Neural cell (in vitro differentiated cells): ENCODE data around the gene PLA2G4E. TPM values are rescaled to one million over a fixed set of nuclear protein-coding genes. Genes with fewer than 3 reads are reported as not detected.

Source experiments
- H2AFZ ChIP-seq: fragments of 200-600, 300-800 bp; sonication (generic), shearing (Covaris generic); 2 replicates; pipeline ENCODE4 v1.6.0; 2014; ENCODE audit warnings: low read depth, mild to moderate bottlenecking, antibody characterized with exemption, low read length, moderate library complexity
- H3F3A ChIP-seq: fragments of 200-600 bp; shearing (Covaris generic); 2 replicates; pipeline ENCODE4 v1.6.1; 2016; ENCODE audit warnings: mild to moderate bottlenecking, moderate library complexity, mixed read lengths, antibody characterized with exemption, low read length; ENCODE audit not compliant: insufficient read depth, poor library complexity, severe bottlenecking
- H3K27ac ChIP-seq: fragments of 200-600, 300-800 bp; sonication (generic), shearing (Covaris generic); 2 replicates; pipeline ENCODE4 v1.5.1; 2014; ENCODE audit warnings: mild to moderate bottlenecking, low read length, moderate library complexity
- H3K27me3 ChIP-seq: fragments of 300-800, 200-600 bp; sonication (generic), shearing (Covaris generic); 2 replicates; pipeline ENCODE4 v1.6.0; 2014; ENCODE audit warnings: mild to moderate bottlenecking, low read depth, low read length, moderate library complexity; ENCODE audit not compliant: insufficient read depth
- H3K36me3 ChIP-seq: fragments of 300-800, 200-600 bp; sonication (generic), shearing (Covaris generic); 2 replicates; pipeline ENCODE4 v1.5.1; 2014; ENCODE audit warnings: mild to moderate bottlenecking, antibody characterized with exemption, low read length, moderate library complexity; ENCODE audit not compliant: insufficient read depth
- H3K4me2 ChIP-seq: fragments of 300-800, 200-600 bp; sonication (generic), shearing (Covaris generic); 2 replicates; pipeline ENCODE4 v1.6.0; 2014; ENCODE audit warnings: mild to moderate bottlenecking, low read length
- H3K4me3 ChIP-seq: fragments of 300-800, 200-600 bp; sonication (generic), shearing (Covaris generic); 2 replicates; pipeline ENCODE4 v1.5.1; 2014; ENCODE audit warnings: mild to moderate bottlenecking, low read length, moderate library complexity
- H3K79me2 ChIP-seq: fragments of 200-600 bp; shearing (Covaris generic); replicated peaks from 2 replicates; pipeline ENCODE4 v1.6.0; 2014; ENCODE audit warnings: mild to moderate bottlenecking, low read length, moderate library complexity; ENCODE audit not compliant: insufficient read depth
- H3K9ac ChIP-seq: fragments of 300-800, 200-600 bp; sonication (generic), shearing (Covaris generic); 2 replicates; pipeline ENCODE4 v1.6.1; 2016; ENCODE audit warnings: mild to moderate bottlenecking, low read length, mixed read lengths
- H3K9me2 ChIP-seq: fragments of 200-600 bp; shearing (Covaris generic); 2 replicates; pipeline ENCODE4 v1.6.1; 2016; ENCODE audit warnings: mild to moderate bottlenecking, low read length, mixed read lengths; ENCODE audit not compliant: insufficient read depth
- H3K9me3 ChIP-seq: fragments of 200-600, 300-800 bp; sonication (generic), shearing (Covaris generic); 2 replicates; pipeline ENCODE4 v1.6.1; 2016; ENCODE audit warnings: mild to moderate bottlenecking, mixed run types, low read length, moderate library complexity, mixed read lengths
- H4K20me1 ChIP-seq: fragments of 200-600 bp; shearing (Covaris generic); 2 replicates; pipeline ENCODE4 v1.6.1; 2016; ENCODE audit warnings: mild to moderate bottlenecking, mixed run types; ENCODE audit not compliant: insufficient read depth
- EP300 ChIP-seq: fragments of 450-650 bp; conservative IDR thresholded peaks from 2 replicates; pipeline ENCODE4 v1.6.1; 2014; ENCODE audit warnings: antibody characterized with exemption, mild to moderate bottlenecking, moderate library complexity; ENCODE audit not compliant: poor library complexity, severe bottlenecking
- EZH2 ChIP-seq: fragments of 200-600, 300-800 bp; shearing (Covaris generic), sonication (generic); IDR thresholded peaks from 2 replicates; pipeline ENCODE4 v1.6.1; 2014; ENCODE audit warnings: antibody characterized with exemption, low read length, borderline replicate concordance, mild to moderate bottlenecking; ENCODE audit not compliant: insufficient read depth, poor library complexity, severe bottlenecking
- MXI1 ChIP-seq: fragments of 450-650 bp; conservative IDR thresholded peaks from 2 replicates; pipeline ENCODE4 v1.6.1; 2014; ENCODE audit warnings: antibody characterized with exemption, mild to moderate bottlenecking; ENCODE audit not compliant: poor library complexity, severe bottlenecking
- POLR2AphosphoS5 ChIP-seq: IDR thresholded peaks from 2 replicates; pipeline ENCODE4 v1.6.1; 2012
- RAD21 ChIP-seq: fragments of 450-650 bp; conservative IDR thresholded peaks from 2 replicates; pipeline ENCODE4 v1.6.1; 2014; ENCODE audit warnings: antibody characterized with exemption, mild to moderate bottlenecking, moderate library complexity
- REST ChIP-seq: IDR thresholded peaks from 2 replicates; pipeline ENCODE4 v1.6.1; 2012; ENCODE audit warnings: borderline replicate concordance
- SMC3 ChIP-seq: fragments of 450-650 bp; conservative IDR thresholded peaks from 2 replicates; pipeline ENCODE4 v1.6.1; 2014; ENCODE audit warnings: antibody characterized with exemption, mild to moderate bottlenecking, moderate library complexity; ENCODE audit not compliant: poor library complexity
- TAF1 ChIP-seq: IDR thresholded peaks from 2 replicates; pipeline ENCODE4 v1.6.1; 2012; ENCODE audit warnings: low read depth
- polyA plus RNA-seq: library from polyadenylated mRNA; depleted of rRNA; stranded (reverse); fragments of >200 nt; gene quantifications from 2 replicates; pipeline ENCODE4 v1.2.3, GENCODE V29; 2014
- TF ChIP-seq, protein P1 (sequence below): fragments of 450-650 bp; IDR thresholded peaks from 2 replicates; pipeline ENCODE4 v1.5.1; 2014; ENCODE audit warnings: antibody characterized with exemption, mild to moderate bottlenecking, moderate library complexity; ENCODE audit not compliant: poor library complexity, severe bottlenecking

Gene PLA2G4E
- polyA plus RNA-seq, 1 donor from 2014 or later, result not detected

DNA sequence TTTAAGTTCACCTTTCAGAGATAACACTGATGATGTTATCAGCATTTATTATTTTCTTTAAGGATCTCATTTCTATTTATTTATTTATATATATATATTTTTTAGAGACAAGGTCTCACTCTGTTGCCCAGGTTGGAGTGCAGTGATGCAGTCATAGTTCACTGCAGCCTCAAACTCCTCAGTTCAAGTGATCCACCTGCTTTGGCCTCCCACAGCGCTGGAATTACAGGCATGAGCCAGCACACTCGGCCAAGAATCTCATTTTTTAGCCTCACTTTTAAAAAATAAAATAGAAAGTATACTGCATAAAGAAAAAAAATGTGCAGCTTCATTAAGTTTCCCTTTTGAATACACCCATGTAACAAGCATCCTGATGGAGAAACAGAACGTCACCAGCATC lies 37.9 kb upstream of the PLA2G4E start:
- no peaks in the 10 kb centered on the region for H3K36me3 ChIP-seq
- H2AFZ ChIP-seq, result no peak overlapping the region
- no peak overlapping the region for H3K4me3 ChIP-seq
- H3K79me2 ChIP-seq, result no peaks in the 10 kb centered on the region
- H3K9ac ChIP-seq, result no peak overlapping the region
- no peaks in the 10 kb centered on the region for H3F3A ChIP-seq
- H3K9me2 ChIP-seq, result no peaks in the 10 kb centered on the region
- peaks cover 4% of the 10 kb centered on the region for H3K27me3 ChIP-seq
- H3K9me3 ChIP-seq, result no peaks in the 10 kb centered on the region
- TF ChIP-seq SMC3, result no peak
- TF ChIP-seq EP300, result no peak
- TF ChIP-seq EZH2, result no peak
- TF ChIP-seq TAF1, result no peak
- TF ChIP-seq POLR2AphosphoS5, result no peak
- TF ChIP-seq MXI1, result no peak
- no peak for TF ChIP-seq REST
- TF ChIP-seq, protein P1, sequence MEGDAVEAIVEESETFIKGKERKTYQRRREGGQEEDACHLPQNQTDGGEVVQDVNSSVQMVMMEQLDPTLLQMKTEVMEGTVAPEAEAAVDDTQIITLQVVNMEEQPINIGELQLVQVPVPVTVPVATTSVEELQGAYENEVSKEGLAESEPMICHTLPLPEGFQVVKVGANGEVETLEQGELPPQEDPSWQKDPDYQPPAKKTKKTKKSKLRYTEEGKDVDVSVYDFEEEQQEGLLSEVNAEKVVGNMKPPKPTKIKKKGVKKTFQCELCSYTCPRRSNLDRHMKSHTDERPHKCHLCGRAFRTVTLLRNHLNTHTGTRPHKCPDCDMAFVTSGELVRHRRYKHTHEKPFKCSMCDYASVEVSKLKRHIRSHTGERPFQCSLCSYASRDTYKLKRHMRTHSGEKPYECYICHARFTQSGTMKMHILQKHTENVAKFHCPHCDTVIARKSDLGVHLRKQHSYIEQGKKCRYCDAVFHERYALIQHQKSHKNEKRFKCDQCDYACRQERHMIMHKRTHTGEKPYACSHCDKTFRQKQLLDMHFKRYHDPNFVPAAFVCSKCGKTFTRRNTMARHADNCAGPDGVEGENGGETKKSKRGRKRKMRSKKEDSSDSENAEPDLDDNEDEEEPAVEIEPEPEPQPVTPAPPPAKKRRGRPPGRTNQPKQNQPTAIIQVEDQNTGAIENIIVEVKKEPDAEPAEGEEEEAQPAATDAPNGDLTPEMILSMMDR, result no peak
- no peak for TF ChIP-seq RAD21
- H3K4me2 ChIP-seq, result no peak overlapping the region
- no peaks in the 10 kb centered on the region for H4K20me1 ChIP-seq
- H3K27ac ChIP-seq, result no peak overlapping the region

- no peaks in the 10 kb centered on the region for H3F3A ChIP-seq
- H3K4me2 ChIP-seq, result no peak overlapping the region
- TF ChIP-seq SMC3 (no peak), EP300 (no peak), REST (no peak), RAD21 (no peak), TAF1 (no peak), POLR2AphosphoS5 (no peak), EZH2 (no peak)
- TF ChIP-seq, protein P1, result no peak
- H3K9ac ChIP-seq, result no peak overlapping the region
- H3K27me3 ChIP-seq, result peaks cover 4% of the 10 kb centered on the region
- no peaks in the 10 kb centered on the region for H3K9me2 ChIP-seq
- no peak overlapping the region for H2AFZ ChIP-seq
- no peaks in the 10 kb centered on the region for H3K36me3 ChIP-seq
- no peaks in the 10 kb centered on the region for H4K20me1 ChIP-seq
- no peaks in the 10 kb centered on the region for H3K9me3 ChIP-seq
- H3K4me3 ChIP-seq, result no peak overlapping the region
- H3K79me2 ChIP-seq, result no peaks in the 10 kb centered on the region
- no peak overlapping the region for H3K27ac ChIP-seq
Observed at GRCh38 chr15:42057799-42058646, 37.2 kb upstream of the PLA2G4E start.
